HG03575 (cell line): ENCODE data around the gene GRHL1.

ENCODE experiments used
- ATAC-seq: cut with Tn5 transposase; IDR thresholded peaks from one replicate; pipeline ENCODE4 v1.9.1; 2021; ENCODE audit not compliant: unreplicated experiment, insufficient number of reproducible peaks, low FRiP score; ENCODE audit errors: extremely low read depth

The GRHL1 gene

DNA sequence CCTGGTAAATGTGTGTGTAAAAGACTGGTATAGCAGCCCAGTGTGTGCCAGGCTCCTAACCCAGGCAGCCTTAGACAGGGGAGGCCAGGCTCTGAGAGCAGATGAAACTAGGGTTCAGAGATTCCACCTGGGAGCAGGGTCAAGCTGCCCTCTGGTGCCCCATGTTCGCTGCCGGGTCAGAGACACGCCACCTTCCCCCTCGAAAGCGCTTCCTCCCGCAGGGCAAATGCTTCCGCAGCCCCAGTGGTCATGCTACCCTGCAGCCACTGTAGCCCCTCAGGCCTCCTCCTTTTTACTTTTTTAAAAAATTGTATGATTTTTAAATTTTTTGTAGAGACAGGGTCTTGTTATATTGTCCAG is 81.2 kb downstream of the GRHL1 start:
- ATAC-seq, result no peak

GRCh38 chr2:10033251-10034006 is 81.9 kb downstream of the GRHL1 start:
- ATAC-seq, result no peak

DNA sequence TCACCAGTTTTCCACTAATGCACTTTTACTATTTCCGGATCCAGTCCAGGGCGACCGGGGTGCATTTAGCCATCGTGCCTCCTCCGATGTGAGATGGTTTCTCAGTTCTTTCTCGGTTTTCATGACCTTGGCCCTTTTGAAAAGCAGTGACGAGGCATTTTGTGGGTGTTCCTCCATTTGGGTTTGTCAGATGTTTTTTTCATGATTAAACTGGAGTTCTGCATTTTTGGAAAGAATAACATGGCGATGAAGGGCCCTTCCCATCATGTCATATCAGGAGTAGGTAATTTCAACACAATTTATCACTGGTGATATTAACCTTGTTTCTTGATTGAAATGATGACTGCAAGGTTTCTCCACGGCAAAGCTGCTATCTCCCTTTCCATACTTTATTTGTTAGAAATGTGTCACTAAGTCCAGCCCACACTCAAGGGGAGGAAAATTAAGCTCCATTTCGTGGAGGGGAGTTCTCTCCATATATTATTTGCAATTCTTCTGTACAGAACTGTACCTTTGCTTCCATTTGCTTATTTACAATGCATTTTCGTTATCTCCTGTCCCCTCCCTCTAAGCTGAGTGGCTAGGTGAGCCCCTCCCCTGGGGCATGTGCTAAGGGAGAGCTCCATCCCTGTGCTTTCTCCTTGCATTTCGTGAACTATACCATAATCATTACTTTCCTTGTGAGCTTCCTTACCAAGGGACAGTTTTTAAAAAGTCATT is 83.0 kb downstream of the GRHL1 start:
- no peak for ATAC-seq

DNA sequence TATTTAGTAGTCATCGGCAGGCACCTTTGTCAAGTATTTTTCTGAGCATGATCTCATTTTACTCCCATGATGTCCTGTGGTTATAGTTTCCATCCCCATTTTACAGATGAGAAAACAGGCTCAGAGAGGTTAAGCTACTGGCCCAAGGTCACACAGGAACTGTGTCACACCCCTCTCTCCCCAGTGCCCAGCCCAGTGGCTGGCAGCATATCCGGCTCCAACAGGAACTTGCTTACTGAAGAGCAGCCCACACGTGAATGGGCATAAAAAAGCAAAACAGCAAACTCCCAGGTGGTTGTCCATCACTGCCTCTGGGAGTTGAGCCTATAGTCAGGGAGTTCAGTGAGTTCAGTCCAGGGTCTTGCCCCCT is 83.5 kb downstream of the GRHL1 start:
- ATAC-seq, result no peak

DNA sequence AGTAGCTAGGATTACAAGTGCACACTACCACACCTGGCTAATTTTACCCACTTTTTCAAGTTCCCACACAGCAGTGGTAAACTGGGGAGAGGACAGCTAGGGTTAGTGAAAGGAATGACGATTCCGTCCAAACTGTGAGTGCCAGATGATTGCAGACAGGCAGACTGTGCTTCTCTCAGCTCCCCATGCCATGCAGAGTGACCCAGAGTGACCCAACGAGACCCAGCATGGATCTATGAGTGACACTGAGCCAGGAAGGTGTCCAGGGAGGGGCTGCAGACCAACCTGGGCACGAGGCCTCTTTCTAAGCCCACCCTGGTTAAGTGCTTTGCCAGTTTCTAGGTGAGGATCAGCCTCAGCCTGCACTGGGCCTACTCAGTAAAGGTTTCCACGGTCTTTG is 84.1 kb downstream of the GRHL1 start:
- no peak for ATAC-seq

DNA sequence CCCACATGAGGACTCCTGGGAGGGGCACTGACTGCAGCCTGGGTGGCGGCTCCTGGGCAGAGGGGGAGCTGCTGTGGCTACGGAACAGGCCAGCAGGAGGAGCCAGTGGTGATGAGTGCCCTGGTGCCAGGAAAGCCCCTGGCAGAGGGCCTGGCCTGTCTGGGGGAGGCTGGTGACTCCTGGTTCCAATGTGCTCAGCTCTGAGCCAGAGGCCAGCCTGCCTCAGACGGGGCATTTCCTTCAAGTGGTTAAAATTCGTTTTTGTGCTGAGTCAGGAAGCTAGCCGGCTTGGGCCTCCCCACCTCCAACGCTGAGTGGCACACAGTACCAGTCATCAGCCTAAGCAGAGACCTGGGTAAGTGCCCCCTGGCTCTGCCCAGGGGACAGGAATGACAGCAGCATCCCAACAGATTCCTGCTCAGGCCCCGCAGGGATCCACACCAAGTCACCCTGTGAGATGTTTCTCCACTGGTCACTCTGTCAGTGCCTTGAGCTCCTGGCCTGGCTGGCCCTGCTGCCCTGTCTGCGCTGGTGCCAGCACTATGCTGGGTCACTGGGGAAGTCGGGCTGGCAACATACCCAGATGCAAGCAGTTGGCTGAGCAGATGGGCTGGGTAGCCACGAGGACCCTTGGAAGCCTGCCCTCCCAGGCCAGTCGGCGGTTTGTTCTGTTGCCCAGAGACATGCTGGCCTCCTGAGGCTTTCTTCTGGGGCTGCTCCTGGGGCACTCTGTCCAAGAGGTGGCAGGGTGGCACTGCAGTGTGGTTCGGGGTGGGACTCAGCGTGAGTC is 84.8 kb downstream of the GRHL1 start:
- no peak for ATAC-seq

- ATAC-seq, result no peak
Observed at GRCh38 chr2:10038123-10038522, 86.6 kb downstream of the GRHL1 start.

- no peak for ATAC-seq
Observed at GRCh38 chr2:10038716-10039115, 87.2 kb downstream of the GRHL1 start.

DNA sequence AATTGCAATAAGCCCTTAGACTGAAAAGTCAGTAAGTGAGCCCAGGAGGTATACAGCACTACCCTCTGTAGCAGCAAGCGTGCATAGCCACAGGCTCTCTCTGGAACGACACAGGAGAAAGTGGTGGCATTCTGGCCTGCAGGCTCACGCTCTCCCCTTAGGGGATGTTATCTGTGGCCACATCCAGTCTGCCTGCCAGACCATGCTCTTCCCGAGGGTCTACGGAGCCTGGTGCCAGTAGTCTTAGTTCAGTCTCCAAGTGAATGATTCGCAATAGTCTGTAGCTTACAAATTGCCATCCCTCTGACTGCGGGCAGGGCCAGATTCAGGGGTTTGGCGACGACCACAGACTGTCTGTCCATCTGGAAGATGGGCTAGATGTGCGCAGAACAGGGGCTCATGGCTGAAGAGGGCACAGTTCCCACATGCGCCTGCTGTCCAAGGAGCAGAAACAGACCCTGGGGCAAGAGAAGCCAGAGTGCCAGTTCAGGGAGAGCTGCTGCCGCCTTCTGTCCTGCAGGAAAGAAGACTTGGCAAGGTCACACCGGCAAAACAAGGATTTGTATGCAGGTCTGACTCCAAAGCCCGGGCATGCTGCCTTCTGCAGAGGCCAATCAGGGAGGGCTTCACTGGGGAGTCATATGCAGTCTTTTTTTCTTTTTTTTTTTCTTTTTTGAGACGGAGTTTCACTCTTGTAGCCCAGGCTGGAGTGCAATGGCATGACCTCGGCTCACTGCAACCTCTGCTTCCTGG is 88.3 kb downstream of the GRHL1 start:
- no peak for ATAC-seq

DNA sequence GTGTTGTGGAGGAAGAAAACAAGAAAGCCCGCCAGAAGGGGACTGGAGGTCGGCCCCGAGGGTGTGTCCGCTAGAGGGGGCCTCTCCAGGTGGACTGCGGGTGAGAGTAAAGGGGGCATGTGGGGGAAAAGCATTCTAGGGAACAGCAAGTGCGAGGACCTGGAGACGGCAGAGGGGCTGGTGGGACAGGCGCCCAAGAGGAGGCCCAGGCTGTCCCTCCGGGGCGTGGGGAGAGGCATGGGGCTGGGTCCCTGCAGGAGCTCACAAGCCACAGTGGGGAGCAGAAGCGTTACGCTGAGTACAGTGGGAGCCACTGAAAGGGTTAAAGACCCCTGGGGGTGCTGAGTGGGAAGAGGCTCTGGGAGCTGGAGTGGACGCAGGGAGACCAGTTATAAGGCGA is 90.2 kb downstream of the GRHL1 start:
- ATAC-seq, result no peak

- no peak for ATAC-seq
Observed at GRCh38 chr2:10042301-10043161, 91.0 kb downstream of the GRHL1 start.

DNA sequence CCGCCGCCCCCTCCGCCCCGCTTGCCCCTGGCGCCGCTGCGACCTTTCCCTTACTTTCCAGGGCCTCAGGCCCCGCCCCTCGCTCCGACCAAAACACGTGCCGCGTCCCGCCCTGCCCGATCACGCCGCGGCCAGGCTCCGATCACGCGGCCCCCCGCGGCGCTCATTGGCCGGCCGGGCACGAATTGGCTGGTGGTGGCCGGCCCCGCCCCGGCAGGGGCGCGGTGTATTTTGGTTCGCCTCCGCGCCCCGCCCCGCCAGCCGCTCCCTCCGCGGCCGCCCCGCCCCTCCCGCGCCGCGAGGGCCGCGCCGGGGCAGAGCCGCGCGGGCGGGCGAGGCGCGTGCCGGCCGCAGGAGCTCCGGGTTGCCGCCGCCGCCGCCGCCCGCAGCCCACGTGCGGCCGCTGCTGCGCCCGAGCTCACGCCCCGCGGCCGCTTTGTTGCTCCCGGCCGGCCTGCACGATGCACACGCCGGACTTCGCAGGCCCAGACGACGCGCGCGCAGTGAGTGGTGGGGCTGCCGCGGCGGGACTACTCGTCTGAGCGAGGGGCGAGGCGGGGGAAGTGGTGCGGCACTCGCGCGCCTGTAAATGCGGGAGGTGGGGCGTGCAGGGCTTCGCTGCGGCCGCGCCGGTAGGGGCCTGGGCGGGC is 91.9 kb downstream of the GRHL1 start, which contains the start of gene KLF11:
Gene KLF11, plus strand, starts transcription at position 295 of the 650 bp plus-strand sequence. Its CDS starts 167 bp downstream, at position 462.
- no peak for ATAC-seq

DNA sequence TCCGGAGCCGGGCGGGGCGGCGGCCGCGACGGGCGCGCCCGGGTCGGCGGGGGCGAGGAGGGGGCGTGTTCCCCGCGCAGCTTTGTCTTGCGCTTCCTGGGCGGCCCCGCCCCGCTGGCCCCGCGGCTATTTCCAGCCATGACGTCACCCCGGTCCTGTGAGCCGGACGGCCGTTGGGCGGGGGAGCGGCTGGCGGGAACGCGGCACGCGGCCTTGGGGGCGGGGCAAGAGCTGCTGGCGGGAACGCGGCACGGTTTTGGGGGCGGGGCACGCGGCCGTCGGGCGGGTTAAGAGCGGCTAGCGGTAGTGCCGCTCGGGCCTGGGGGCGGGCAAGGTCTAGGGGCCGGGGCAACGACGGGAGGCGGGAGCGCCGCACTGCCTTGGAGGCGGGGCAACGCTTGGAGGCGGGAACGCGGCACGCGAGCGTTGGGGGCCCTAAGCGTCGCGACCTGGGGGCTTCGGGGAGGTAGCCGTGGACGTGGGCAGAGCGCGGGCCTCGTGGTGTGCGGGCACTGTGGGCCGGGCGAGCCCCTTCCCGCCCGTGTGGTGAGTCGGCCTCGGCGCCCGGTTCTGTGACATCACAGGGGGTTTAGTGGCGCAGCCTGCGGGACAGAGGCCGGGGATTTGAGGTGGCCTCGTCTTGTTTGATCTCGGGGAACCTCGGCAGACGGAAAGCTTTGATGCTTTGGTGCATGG is 92.6 kb downstream of the GRHL1 start:
- ATAC-seq, result no peak

GRCh38 chr2:10045561-10046355 is 94.3 kb downstream of the GRHL1 start:
- no peak for ATAC-seq

- ATAC-seq, result no peak
Observed at GRCh38 chr2:10046931-10047330, 95.4 kb downstream of the GRHL1 start.

DNA sequence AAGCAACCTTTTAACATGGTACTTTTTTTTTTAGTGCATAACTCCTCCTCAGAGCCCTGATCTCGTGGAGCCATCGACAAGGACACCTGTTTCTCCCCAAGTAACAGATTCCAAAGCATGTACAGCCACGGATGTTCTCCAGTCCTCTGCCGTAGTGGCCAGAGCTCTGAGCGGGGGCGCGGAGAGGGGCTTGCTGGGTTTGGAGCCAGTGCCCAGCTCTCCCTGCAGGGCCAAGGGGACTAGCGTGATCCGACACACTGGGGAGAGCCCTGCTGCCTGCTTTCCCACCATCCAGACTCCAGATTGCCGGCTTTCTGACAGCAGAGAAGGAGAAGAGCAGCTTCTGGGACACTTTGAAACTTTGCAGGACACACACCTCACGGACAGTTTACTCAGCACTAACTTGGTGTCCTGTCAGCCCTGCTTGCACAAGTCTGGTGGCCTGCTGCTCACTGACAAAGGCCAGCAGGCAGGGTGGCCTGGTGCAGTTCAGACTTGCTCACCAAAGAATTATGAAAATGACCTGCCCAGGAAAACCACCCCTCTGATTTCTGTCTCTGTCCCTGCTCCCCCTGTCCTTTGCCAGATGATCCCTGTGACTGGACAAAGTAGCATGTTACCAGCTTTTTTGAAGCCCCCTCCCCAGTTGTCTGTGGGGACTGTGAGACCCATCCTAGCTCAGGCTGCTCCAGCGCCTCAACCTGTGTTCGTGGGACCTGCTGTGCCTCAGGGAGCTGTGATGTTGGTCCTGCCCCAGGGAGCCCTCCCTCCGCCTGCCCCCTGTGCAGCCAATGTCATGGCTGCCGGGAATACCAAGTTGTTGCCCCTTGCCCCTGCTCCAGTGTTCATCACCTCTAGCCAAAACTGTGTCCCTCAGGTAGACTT is 96.4 kb downstream of the GRHL1 start:
- ATAC-seq, result no peak
